HG03378 (cell line): ENCODE results near the gene USP24.
"Not testable (repeated sequence)": the region's sequence is repeated elsewhere in the genome, so short reads cannot be mapped to it uniquely, and the experiment has no call there.

Source experiments
- ATAC-seq: cut with Tn5 transposase; IDR thresholded peaks from one replicate; pipeline ENCODE4 v1.9.1; 2021; ENCODE audit warnings: mild to moderate bottlenecking, moderate library complexity; ENCODE audit not compliant: unreplicated experiment

The USP24 gene

GRCh38 chr1:55124470-55124869 is 90.7 kb downstream of the USP24 start:
- no peak for ATAC-seq

- no peak for ATAC-seq
These were observed 94.6 kb downstream of the USP24 start for GRCh38 chr1:55120538-55120937.

GRCh38 chr1:55118651-55119329 is 96.4 kb downstream of the USP24 start:
- ATAC-seq, result no peak

GRCh38 chr1:55117941-55118340 is 97.2 kb downstream of the USP24 start:
- ATAC-seq, result no peak

GRCh38 chr1:55109005-55109404 is 106.2 kb downstream of the USP24 start:
- not testable (repeated sequence) for ATAC-seq

- ATAC-seq, result no peak
These were observed 108.1 kb downstream of the USP24 start for GRCh38 chr1:55107101-55107500.

- no peak for ATAC-seq
These were observed 111.3 kb downstream of the USP24 start for GRCh38 chr1:55103891-55104290.

GRCh38 chr1:55095095-55095494 is 120.1 kb downstream of the USP24 start:
- no peak for ATAC-seq

GRCh38 chr1:55092475-55092874 is 122.7 kb downstream of the USP24 start:
- ATAC-seq, result no peak

- no peak for ATAC-seq
These were observed 125.5 kb downstream of the USP24 start for GRCh38 chr1:55089683-55090082.

- ATAC-seq, result no peak
These were observed 126.8 kb downstream of the USP24 start for GRCh38 chr1:55088413-55088812.

- ATAC-seq, result no peak
These were observed 127.7 kb downstream of the USP24 start for GRCh38 chr1:55087439-55087838.

- no peak for ATAC-seq
These were observed 130.9 kb downstream of the USP24 start for GRCh38 chr1:55084257-55084656.

GRCh38 chr1:55081905-55082296 is 133.3 kb downstream of the USP24 start:
- no peak for ATAC-seq

GRCh38 chr1:55081188-55081904 is 133.8 kb downstream of the USP24 start:
- ATAC-seq, result no peak

GRCh38 chr1:55079651-55080050 is 135.5 kb downstream of the USP24 start:
- ATAC-seq, result no peak

GRCh38 chr1:55078470-55078869 is 136.7 kb downstream of the USP24 start:
- ATAC-seq, result no peak

- ATAC-seq, result no peak
These were observed 138.8 kb downstream of the USP24 start for GRCh38 chr1:55076356-55076755.

GRCh38 chr1:55074455-55074854 is 140.7 kb downstream of the USP24 start:
- no peak for ATAC-seq

GRCh38 chr1:55073187-55073916 is 141.8 kb downstream of the USP24 start:
- peak; percentile 72 for ATAC-seq

GRCh38 chr1:55071477-55071876 is 143.7 kb downstream of the USP24 start:
- ATAC-seq, result no peak
